Loucy (cell line): ENCODE measurements around the gene ENTHD1.

Experiments used
- H2AFZ ChIP-seq: fragments of 200-600 bp; sonication (generic); 2 replicates; pipeline ENCODE4 v1.6.0; 2016; ENCODE audit warnings: antibody characterized with exemption, mild to moderate bottlenecking, low read length, moderate library complexity
- H3F3A ChIP-seq: fragments of 200-600 bp; 2 replicates; pipeline ENCODE4 v1.6.0; 2016; ENCODE audit warnings: antibody characterized with exemption, low read depth, mild to moderate bottlenecking
- H3K27me3 ChIP-seq: fragments of 200-600 bp; sonication (generic); 2 replicates; pipeline ENCODE4 v1.6.1; 2014; ENCODE audit warnings: low read length, mild to moderate bottlenecking; ENCODE audit not compliant: insufficient read depth, poor library complexity, severe bottlenecking
- H3K36me3 ChIP-seq: fragments of 200-600 bp; sonication (generic); 2 replicates; pipeline ENCODE4 v1.6.1; 2016; ENCODE audit warnings: low read length; ENCODE audit not compliant: insufficient read depth
- H3K4me1 ChIP-seq: fragments of 200-600 bp; sonication (generic); 2 replicates; pipeline ENCODE4 v1.5.1; 2014; ENCODE audit warnings: low read length, mild to moderate bottlenecking; ENCODE audit not compliant: insufficient read depth, poor library complexity, severe bottlenecking
- H3K4me2 ChIP-seq: fragments of 200-600 bp; sonication (generic); 2 replicates; pipeline ENCODE4 v1.6.0; 2014; ENCODE audit warnings: antibody characterized with exemption, low read length, low read depth, mild to moderate bottlenecking; ENCODE audit not compliant: poor library complexity, severe bottlenecking
- H3K4me3 ChIP-seq: fragments of 200-600 bp; sonication (generic); 2 replicates; pipeline ENCODE4 v1.5.1; 2014; ENCODE audit warnings: low read length, mild to moderate bottlenecking, mixed read lengths; ENCODE audit not compliant: poor library complexity, severe bottlenecking
- H3K79me2 ChIP-seq: fragments of 200-600 bp; sonication (generic); 2 replicates; pipeline ENCODE4 v1.6.1; 2014; ENCODE audit warnings: low read length; ENCODE audit not compliant: insufficient read depth
- H3K9ac ChIP-seq: fragments of 200-600 bp; sonication (generic); 2 replicates; pipeline ENCODE4 v1.6.0; 2014; ENCODE audit warnings: mild to moderate bottlenecking, low read depth, low read length, moderate library complexity; ENCODE audit not compliant: poor library complexity, severe bottlenecking
- H3K9me2 ChIP-seq: fragments of 200-600 bp; sonication (generic); replicated peaks from 2 replicates; pipeline ENCODE4 v1.6.1; 2016; ENCODE audit warnings: low read depth, low read length, mixed read lengths
- H3K9me3 ChIP-seq: fragments of 200-600 bp; sonication (generic); 2 replicates; pipeline ENCODE4 v1.6.1; 2014; ENCODE audit warnings: mild to moderate bottlenecking, antibody characterized with exemption, low read length, low read depth; ENCODE audit not compliant: insufficient read depth
- H4K20me1 ChIP-seq: fragments of 200-600 bp; sonication (generic); 2 replicates; pipeline ENCODE4 v1.6.0; 2014; ENCODE audit warnings: antibody characterized with exemption, low read length, mild to moderate bottlenecking; ENCODE audit not compliant: insufficient read depth, poor library complexity, severe bottlenecking
- EZH2phosphoT487 ChIP-seq: fragments of 200-600 bp; IDR thresholded peaks from 2 replicates; pipeline ENCODE4 v1.6.1; 2018; ENCODE audit warnings: antibody characterized with exemption, mild to moderate bottlenecking, moderate library complexity, borderline replicate concordance
- TF ChIP-seq, protein P1 (sequence below): fragments of 200-600 bp; sonication (generic); conservative IDR thresholded peaks from 2 replicates; pipeline ENCODE4 v1.5.1; 2014; ENCODE audit warnings: mild to moderate bottlenecking, antibody characterized with exemption, low read length

Gene ENTHD1

DNA sequence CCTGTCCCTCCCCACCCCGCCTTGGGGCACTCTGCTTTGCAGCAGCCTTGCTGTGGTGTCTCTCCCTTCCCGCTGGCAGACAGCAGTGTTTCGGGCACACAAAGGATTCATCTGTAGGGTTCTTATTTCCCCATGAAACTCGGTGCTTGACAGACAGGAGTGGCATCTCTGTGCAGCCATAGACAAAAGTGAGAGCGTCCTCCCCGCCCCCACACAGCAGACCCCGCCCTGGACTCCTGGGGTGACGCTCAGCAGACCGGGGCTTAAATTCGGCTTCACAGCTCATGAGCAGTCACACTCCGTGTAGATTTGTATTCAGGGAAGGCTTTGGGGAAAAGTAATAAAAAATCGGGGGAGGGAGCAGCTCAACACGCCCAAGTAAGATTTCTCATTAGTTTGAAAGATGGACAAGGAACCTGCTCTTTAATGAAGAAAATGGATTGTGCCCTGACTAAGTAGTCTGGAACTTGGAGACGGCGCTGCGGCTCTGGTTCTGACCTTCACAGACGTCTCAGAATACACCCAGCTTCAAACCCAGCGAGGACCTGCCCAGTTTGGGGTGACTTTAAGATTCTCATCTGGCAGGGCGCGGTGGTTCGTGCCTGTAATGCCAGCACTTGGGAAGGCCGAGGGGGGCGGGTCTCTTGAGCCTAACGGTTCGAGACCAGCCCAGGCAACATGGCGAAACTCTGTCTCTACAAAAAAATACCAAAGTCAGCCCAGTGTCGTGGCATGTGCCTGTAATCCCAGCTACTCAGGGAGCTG lies 187.0 kb downstream of the ENTHD1 start:
- H3F3A ChIP-seq: no peaks in the 10 kb centered on the region
- H3K4me2 ChIP-seq: no peak overlapping the region
- no peak overlapping the region for H2AFZ ChIP-seq
- H3K4me1 ChIP-seq: peaks cover 7% of the 10 kb centered on the region
- no peaks in the 10 kb centered on the region for H3K27me3 ChIP-seq
- H3K9me3 ChIP-seq: no peaks in the 10 kb centered on the region
- H4K20me1 ChIP-seq: no peaks in the 10 kb centered on the region
- no peak overlapping the region for H3K9ac ChIP-seq
- no peaks in the 10 kb centered on the region for H3K36me3 ChIP-seq
- no peak for TF ChIP-seq EZH2phosphoT487
- TF ChIP-seq, protein P1, sequence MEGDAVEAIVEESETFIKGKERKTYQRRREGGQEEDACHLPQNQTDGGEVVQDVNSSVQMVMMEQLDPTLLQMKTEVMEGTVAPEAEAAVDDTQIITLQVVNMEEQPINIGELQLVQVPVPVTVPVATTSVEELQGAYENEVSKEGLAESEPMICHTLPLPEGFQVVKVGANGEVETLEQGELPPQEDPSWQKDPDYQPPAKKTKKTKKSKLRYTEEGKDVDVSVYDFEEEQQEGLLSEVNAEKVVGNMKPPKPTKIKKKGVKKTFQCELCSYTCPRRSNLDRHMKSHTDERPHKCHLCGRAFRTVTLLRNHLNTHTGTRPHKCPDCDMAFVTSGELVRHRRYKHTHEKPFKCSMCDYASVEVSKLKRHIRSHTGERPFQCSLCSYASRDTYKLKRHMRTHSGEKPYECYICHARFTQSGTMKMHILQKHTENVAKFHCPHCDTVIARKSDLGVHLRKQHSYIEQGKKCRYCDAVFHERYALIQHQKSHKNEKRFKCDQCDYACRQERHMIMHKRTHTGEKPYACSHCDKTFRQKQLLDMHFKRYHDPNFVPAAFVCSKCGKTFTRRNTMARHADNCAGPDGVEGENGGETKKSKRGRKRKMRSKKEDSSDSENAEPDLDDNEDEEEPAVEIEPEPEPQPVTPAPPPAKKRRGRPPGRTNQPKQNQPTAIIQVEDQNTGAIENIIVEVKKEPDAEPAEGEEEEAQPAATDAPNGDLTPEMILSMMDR: no peak
- no peaks in the 10 kb centered on the region for H3K9me2 ChIP-seq
- no peaks in the 10 kb centered on the region for H3K79me2 ChIP-seq
- no peak overlapping the region for H3K4me3 ChIP-seq

DNA sequence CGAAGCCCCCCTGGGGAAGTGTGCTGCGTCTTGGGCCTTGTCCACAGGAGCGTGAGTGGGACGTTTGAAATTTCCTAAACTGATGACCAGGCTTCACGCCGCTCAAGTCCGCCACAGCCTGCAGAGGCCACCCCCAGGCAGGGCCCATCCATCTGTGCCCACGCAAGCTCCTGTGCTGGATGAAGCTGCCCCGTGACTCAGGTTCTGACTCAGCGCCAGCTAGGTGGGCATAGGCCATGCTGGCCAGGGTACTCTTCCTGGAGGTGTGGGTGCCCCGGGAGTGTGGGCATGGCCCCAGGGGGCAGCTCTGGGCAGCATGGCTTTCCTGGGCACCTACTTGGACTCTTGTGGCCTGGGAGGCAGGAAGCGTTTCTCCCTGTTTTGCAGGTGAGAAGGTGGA lies 188.2 kb downstream of the ENTHD1 start:
- no peaks in the 10 kb centered on the region for H3K27me3 ChIP-seq
- no peaks in the 10 kb centered on the region for H4K20me1 ChIP-seq
- TF ChIP-seq, protein P1: no peak
- no peak for TF ChIP-seq EZH2phosphoT487
- no peaks in the 10 kb centered on the region for H3K79me2 ChIP-seq
- H3K9me3 ChIP-seq: no peaks in the 10 kb centered on the region
- no peak overlapping the region for H3K9ac ChIP-seq
- no peaks in the 10 kb centered on the region for H3K36me3 ChIP-seq
- no peaks in the 10 kb centered on the region for H3F3A ChIP-seq
- H2AFZ ChIP-seq: no peak overlapping the region
- H3K9me2 ChIP-seq: no peaks in the 10 kb centered on the region
- H3K4me2 ChIP-seq: no peak overlapping the region
- peaks cover 7% of the 10 kb centered on the region for H3K4me1 ChIP-seq
- H3K4me3 ChIP-seq: no peak overlapping the region

DNA sequence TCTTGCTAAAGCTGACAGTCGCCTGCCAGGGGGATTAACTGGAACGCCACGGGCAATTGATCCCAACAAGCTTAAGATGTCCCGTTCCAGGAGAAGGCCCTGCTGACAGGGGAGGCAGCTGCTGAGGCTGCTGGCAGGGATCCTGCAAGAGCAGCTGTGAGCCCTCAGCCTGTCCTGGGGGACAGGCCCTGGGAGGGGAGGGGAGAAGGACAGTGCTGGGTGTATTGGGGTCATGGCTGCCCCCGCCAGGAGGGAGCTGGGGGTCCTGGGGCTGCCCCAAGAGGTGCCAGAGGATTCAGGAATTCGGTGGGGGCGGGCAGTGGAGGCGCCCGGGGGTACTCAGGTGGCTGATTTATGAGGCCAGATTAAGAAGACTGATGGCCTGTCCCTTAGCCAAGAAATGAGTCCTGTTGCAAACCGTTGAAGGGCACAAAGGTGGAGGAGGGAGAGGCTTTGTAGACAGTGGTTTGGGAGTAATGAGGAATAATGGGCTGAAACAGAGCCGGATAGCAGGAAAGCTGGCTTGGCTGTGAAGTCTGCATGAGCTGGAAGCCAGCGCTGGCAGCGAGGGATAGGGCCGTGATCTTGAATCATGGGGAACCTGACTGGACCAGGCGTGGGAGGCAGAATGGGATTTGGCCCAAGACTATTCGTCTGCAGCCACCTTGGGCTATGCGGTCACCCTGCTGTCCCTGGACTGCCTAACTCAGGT lies 189.5 kb downstream of the ENTHD1 start:
- Histone ChIP-seq H3F3A (no peaks in the 10 kb centered on the region), H3K4me2 (no peak overlapping the region), H3K9ac (no peak overlapping the region), H3K36me3 (no peaks in the 10 kb centered on the region), H3K27me3 (no peaks in the 10 kb centered on the region), H3K9me2 (no peaks in the 10 kb centered on the region), H3K79me2 (no peaks in the 10 kb centered on the region), H2AFZ (no peak overlapping the region), H4K20me1 (no peaks in the 10 kb centered on the region), H3K4me1 (peaks cover 7% of the 10 kb centered on the region), H3K4me3 (no peak overlapping the region), H3K9me3 (no peaks in the 10 kb centered on the region)
- TF ChIP-seq EZH2phosphoT487: no peak
- TF ChIP-seq, protein P1: no peak
